H9 (cell line): ENCODE data around the gene WFDC2. TPM values are rescaled to one million over a fixed set of nuclear protein-coding genes. Genes with fewer than 3 reads are reported as not detected.

ENCODE experiments used
- DNase-seq: peaks from one replicate; pipeline ENCODE4 v3.0.0-alpha.2; 2017
- H2AFZ ChIP-seq: one replicate; pipeline ENCODE4 v1.6.1; 2013; ENCODE audit warnings: mild to moderate bottlenecking, low read length, control low read depth, moderate library complexity
- H2AK5ac ChIP-seq: 2 replicates; pipeline ENCODE4 v1.6.1; 2013; ENCODE audit warnings: low read length, control low read depth, mixed read lengths; ENCODE audit not compliant: insufficient read length
- H2BK120ac ChIP-seq: one replicate; pipeline ENCODE4 v1.6.1; 2013; ENCODE audit warnings: low read depth, mild to moderate bottlenecking, low read length, control low read depth, inconsistent platforms; ENCODE audit not compliant: poor library complexity, severe bottlenecking
- H2BK12ac ChIP-seq: 2 replicates; pipeline ENCODE4 v1.6.1; 2013; ENCODE audit warnings: low read length, control low read depth, mixed read lengths, low read depth; ENCODE audit not compliant: insufficient read length
- H2BK15ac ChIP-seq: 2 replicates; pipeline ENCODE4 v1.6.1; 2013; ENCODE audit warnings: low read depth, low read length, control low read depth
- H2BK20ac ChIP-seq: one replicate; pipeline ENCODE4 v1.6.1; 2013; ENCODE audit warnings: low read depth, mild to moderate bottlenecking, low read length, control low read depth, inconsistent platforms; ENCODE audit not compliant: poor library complexity, severe bottlenecking
- H2BK5ac ChIP-seq: 2 replicates; pipeline ENCODE4 v1.6.1; 2013; ENCODE audit warnings: low read length, control low read depth, mixed read lengths; ENCODE audit not compliant: insufficient read length
- H3K14ac ChIP-seq: 2 replicates; pipeline ENCODE4 v1.6.1; 2013; ENCODE audit warnings: low read length, control low read depth; ENCODE audit not compliant: insufficient read depth
- H3K18ac ChIP-seq: 2 replicates; pipeline ENCODE4 v1.6.1; 2013; ENCODE audit warnings: low read depth, mild to moderate bottlenecking, mixed read lengths, low read length, control low read depth; ENCODE audit not compliant: insufficient read length
- H3K23ac ChIP-seq: 2 replicates; pipeline ENCODE4 v1.6.1; 2013; ENCODE audit warnings: low read length, control low read depth, mixed read lengths, low read depth; ENCODE audit not compliant: insufficient read length
- H3K23me2 ChIP-seq: 2 replicates; pipeline ENCODE4 v1.6.1; 2013; ENCODE audit warnings: low read depth, mild to moderate bottlenecking, mixed read lengths, low read length, control low read depth; ENCODE audit not compliant: insufficient read length, poor library complexity, severe bottlenecking
- H3K27ac ChIP-seq: 2 replicates; pipeline ENCODE4 v1.5.1; 2013; ENCODE audit warnings: low read length, control low read depth, mixed read lengths, low read depth; ENCODE audit not compliant: insufficient read length
- H3K27me3 ChIP-seq: 2 replicates; pipeline ENCODE4 v1.6.1; 2013; ENCODE audit warnings: low read length, control low read depth, inconsistent platforms; ENCODE audit not compliant: insufficient read depth
- H3K4ac ChIP-seq: 2 replicates; pipeline ENCODE4 v1.6.1; 2013; ENCODE audit warnings: low read depth, mild to moderate bottlenecking, control low read depth, inconsistent platforms, low read length, moderate library complexity
- H3K4me1 ChIP-seq: 2 replicates; pipeline ENCODE4 v1.6.1; 2013; ENCODE audit warnings: low read length, control low read depth, inconsistent platforms; ENCODE audit not compliant: insufficient read depth
- H3K4me2 ChIP-seq: 2 replicates; pipeline ENCODE4 v1.6.1; 2013; ENCODE audit warnings: low read length, control low read depth, mixed read lengths; ENCODE audit not compliant: insufficient read length, insufficient read depth
- H3K56ac ChIP-seq: 2 replicates; pipeline ENCODE4 v1.6.1; 2013; ENCODE audit warnings: low read depth, mild to moderate bottlenecking, mixed read lengths, low read length, control low read depth; ENCODE audit not compliant: insufficient read length
- H3K79me1 ChIP-seq: 2 replicates; pipeline ENCODE4 v1.6.1; 2013; ENCODE audit warnings: low read depth, mild to moderate bottlenecking, moderate library complexity, low read length, control low read depth, inconsistent platforms; ENCODE audit not compliant: insufficient read depth, poor library complexity, severe bottlenecking
- H3K79me2 ChIP-seq: 2 replicates; pipeline ENCODE4 v1.6.1; 2013; ENCODE audit warnings: low read length, control low read depth, inconsistent platforms; ENCODE audit not compliant: insufficient read depth
- H3K9ac ChIP-seq: 2 replicates; pipeline ENCODE4 v1.6.1; 2013; ENCODE audit warnings: low read length, control low read depth, mixed read lengths; ENCODE audit not compliant: insufficient read length; ENCODE audit errors: extremely low read depth
- H3K9me3 ChIP-seq: one replicate; pipeline ENCODE4 v1.6.1; 2013; ENCODE audit warnings: low read depth, low read length, inconsistent platforms; ENCODE audit not compliant: control insufficient read depth
- H3T11ph ChIP-seq: one replicate; pipeline ENCODE4 v1.6.1; 2013; ENCODE audit warnings: mild to moderate bottlenecking, low read length, control low read depth, inconsistent platforms
- H4K20me1 ChIP-seq: one replicate; pipeline ENCODE4 v1.6.1; 2013; ENCODE audit not compliant: control insufficient read depth, insufficient read length, insufficient read depth
- H4K5ac ChIP-seq: 2 replicates; pipeline ENCODE4 v1.6.1; 2013; ENCODE audit warnings: low read depth, mild to moderate bottlenecking, mixed read lengths, low read length, control low read depth; ENCODE audit not compliant: insufficient read length
- H4K8ac ChIP-seq: replicated peaks from 2 replicates; pipeline ENCODE4 v1.6.1; 2013; ENCODE audit warnings: low read length, control low read depth, mixed read lengths, low read depth; ENCODE audit not compliant: insufficient read length
- H4K91ac ChIP-seq: 2 replicates; pipeline ENCODE4 v1.6.1; 2013; ENCODE audit warnings: low read depth, mild to moderate bottlenecking, moderate library complexity, mixed read lengths, low read length, control low read depth; ENCODE audit not compliant: insufficient read length
- H3K27ac Mint-ChIP-seq, 3 experiments: 2 replicates in 2 of 3; 3 replicates in 1 of 3; pipeline ENCODE4 v1.8.0; 2020 to 2021; ENCODE audit warnings: mixed read lengths in 3 of 3, mild to moderate bottlenecking in 1 of 3, moderate library complexity in 1 of 3
- H3K27me3 Mint-ChIP-seq: 2 replicates; pipeline ENCODE4 v1.8.0; 2021; ENCODE audit warnings: low read depth, mild to moderate bottlenecking, moderate library complexity, mixed read lengths
- H3K36me3 Mint-ChIP-seq, 3 experiments: 2 replicates in 2 of 3; 3 replicates in 1 of 3; pipeline ENCODE4 v1.8.0; 2020 to 2021; ENCODE audit warnings: low read depth in 3 of 3, mixed read lengths in 3 of 3; ENCODE audit not compliant: insufficient read depth in 1 of 3
- H3K4me1 Mint-ChIP-seq, 2 experiments: 2 replicates each; pipeline ENCODE4 v1.8.0; 2020; ENCODE audit warnings: mixed read lengths in 2 of 2
- H3K4me3 Mint-ChIP-seq, 2 experiments: 2 replicates in 1 of 2; 3 replicates in 1 of 2; pipeline ENCODE4 v1.8.0; 2020 to 2021; ENCODE audit warnings: mild to moderate bottlenecking in 2 of 2, mixed read lengths in 2 of 2, moderate library complexity in 1 of 2
- H3K9me3 Mint-ChIP-seq, 2 experiments: 2 replicates in 1 of 2; 3 replicates in 1 of 2; pipeline ENCODE4 v1.8.0; 2020; ENCODE audit warnings: mild to moderate bottlenecking in 2 of 2, mixed read lengths in 2 of 2, moderate library complexity in 1 of 2
- WGBS: extraction: QIAGEN DNeasy Blood & Tissue Kit; methylation state at CpG from one replicate; pipeline ENCODE4 v1.1.7; 2013; ENCODE audit warnings: missing lambda C conversion rate, low lambda C conversion rate, mixed read lengths; ENCODE audit not compliant: insufficient read length; ENCODE audit errors: extremely low coverage; 5-methylcytosine and 5-hydroxymethylcytosine counted together
- total RNA-seq: library from RNA; stranded (reverse); gene quantifications from 2 replicates; pipeline ENCODE4 v1.2.1, GENCODE V29; 2021
- TF ChIP-seq, protein P1 (sequence below): fragments of 200-600 bp; sonication (generic); conservative IDR thresholded peaks from 3 replicates; pipeline ENCODE4 v1.8.0; 2021; ENCODE audit warnings: antibody characterized with exemption, mild to moderate bottlenecking

The WFDC2 gene
- total RNA-seq, 1 experiment from 2014 or later = 57.1 TPM

GRCh38 chr20:45445805-45446562 lies 23.6 kb upstream of the WFDC2 start:
- Mint-ChIP-seq H3K9me3 (no peaks in the 10 kb centered on the region; a peak in 1 of 5 replicates), H3K4me1 (peaks cover 25 to 32% of the 10 kb centered on the region in 2 experiments), H3K27ac (no peak overlapping the region; a peak in 1 of 7 replicates), H3K36me3 (no peaks in the 10 kb centered on the region), H3K27me3 (peaks cover 6% of the 10 kb centered on the region; the same call in 1 of the 2 replicates), H3K4me3 (no peak overlapping the region)
- no peaks in the 10 kb centered on the region for H3K23me2 ChIP-seq
- no peak overlapping the region for H3T11ph ChIP-seq
- no peak overlapping the region for H3K18ac ChIP-seq
- H2AK5ac ChIP-seq = no peak overlapping the region
- TF ChIP-seq, protein P1, sequence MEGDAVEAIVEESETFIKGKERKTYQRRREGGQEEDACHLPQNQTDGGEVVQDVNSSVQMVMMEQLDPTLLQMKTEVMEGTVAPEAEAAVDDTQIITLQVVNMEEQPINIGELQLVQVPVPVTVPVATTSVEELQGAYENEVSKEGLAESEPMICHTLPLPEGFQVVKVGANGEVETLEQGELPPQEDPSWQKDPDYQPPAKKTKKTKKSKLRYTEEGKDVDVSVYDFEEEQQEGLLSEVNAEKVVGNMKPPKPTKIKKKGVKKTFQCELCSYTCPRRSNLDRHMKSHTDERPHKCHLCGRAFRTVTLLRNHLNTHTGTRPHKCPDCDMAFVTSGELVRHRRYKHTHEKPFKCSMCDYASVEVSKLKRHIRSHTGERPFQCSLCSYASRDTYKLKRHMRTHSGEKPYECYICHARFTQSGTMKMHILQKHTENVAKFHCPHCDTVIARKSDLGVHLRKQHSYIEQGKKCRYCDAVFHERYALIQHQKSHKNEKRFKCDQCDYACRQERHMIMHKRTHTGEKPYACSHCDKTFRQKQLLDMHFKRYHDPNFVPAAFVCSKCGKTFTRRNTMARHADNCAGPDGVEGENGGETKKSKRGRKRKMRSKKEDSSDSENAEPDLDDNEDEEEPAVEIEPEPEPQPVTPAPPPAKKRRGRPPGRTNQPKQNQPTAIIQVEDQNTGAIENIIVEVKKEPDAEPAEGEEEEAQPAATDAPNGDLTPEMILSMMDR = peak; percentile 75
- no peaks in the 10 kb centered on the region for H3K27me3 ChIP-seq
- no peaks in the 10 kb centered on the region for H4K20me1 ChIP-seq
- no peak overlapping the region for H4K8ac ChIP-seq
- H4K91ac ChIP-seq = no peak overlapping the region
- H3K23ac ChIP-seq = no peak overlapping the region
- no peak overlapping the region for H2AFZ ChIP-seq
- no peak overlapping the region for H3K9ac ChIP-seq
- no peak overlapping the region for H2BK120ac ChIP-seq
- H3K9me3 ChIP-seq = no peaks in the 10 kb centered on the region
- no peak overlapping the region for H2BK12ac ChIP-seq
- no peak overlapping the region for H3K56ac ChIP-seq
- no peak overlapping the region for H2BK5ac ChIP-seq
- H3K4me1 ChIP-seq = no peaks in the 10 kb centered on the region
- no peak overlapping the region for H4K5ac ChIP-seq
- no peak overlapping the region; the same call in 1 of the 2 replicates for H3K14ac ChIP-seq
- no peaks in the 10 kb centered on the region for H3K79me2 ChIP-seq
- H3K79me1 ChIP-seq = no peaks in the 10 kb centered on the region
- WGBS = no CpG with 5 or more reads among the region's 7 CpGs
- H2BK15ac ChIP-seq = no peak overlapping the region
- no peak overlapping the region for H3K4ac ChIP-seq
- H2BK20ac ChIP-seq = no peak overlapping the region
- H3K4me2 ChIP-seq = no peak overlapping the region
- DNase-seq = peak; percentile 65
- no peak overlapping the region for H3K27ac ChIP-seq
